HepG2 (cell line): ENCODE measurements around the gene EMP2. TPM values are rescaled to one million over a fixed set of nuclear protein-coding genes. Genes with fewer than 3 reads are reported as not detected.
"Not testable (repeated sequence)": the region's sequence is repeated elsewhere in the genome, so short reads cannot be mapped to it uniquely, and the experiment has no call there.

Source experiments
- ATAC-seq: fragments of 200-7000 bp; cut with Tn5 transposase; 3 replicates; pipeline ENCODE4 v1.9.1; 2020; ENCODE audit warnings: mild to moderate bottlenecking, moderate library complexity
- BruUV-seq: library from RNA; stranded (reverse); fragments of 400-500 nt; replicated peaks from 2 replicates; lab custom pipeline; 2021; lab: Mats Ljungman, UMichigan
- CTCF ChIA-PET: fragments of 300-600 bp; formaldehyde crosslinking; extraction: SDS; loops from one replicate; lab custom pipeline; 2021; ENCODE audit warnings: low total read pairs, inconsistent platforms, low intra/inter-chr PET ratio; lab: Yijun Ruan, JAX
- POLR2A ChIA-PET: fragments of 350-600 bp; sonication (Branson Sonifier 250); formaldehyde crosslinking; loops from one replicate; lab custom pipeline; 2020; ENCODE audit warnings: antibody characterized with exemption, inconsistent platforms; lab: Yijun Ruan, JAX
- DNase-seq: peaks from one replicate; pipeline ENCODE4 v3.0.0-alpha.2; 2015; ENCODE audit warnings: low spot score
- FAIRE-seq: peaks from 3 replicates; lab custom pipeline; 2011; peaks lifted over from hg19 to GRCh38; lab: Jason Lieb, UNC
- H2AFZ ChIP-seq: one replicate; pipeline ENCODE4 v1.6.1; 2011; ENCODE audit warnings: low read length, inconsistent platforms
- H3K27ac ChIP-seq: fragments of 300-600 bp; 3 replicates; pipeline ENCODE4 v1.8.0; 2011; ENCODE audit warnings: mixed run types, mild to moderate bottlenecking, mixed read lengths, low read length, inconsistent platforms; ENCODE audit not compliant: insufficient read depth; ENCODE audit errors: extremely low read length
- H3K27me3 ChIP-seq, 2 experiments: fragments of 200-600 bp in 1 of 2; 2 replicates in 1 of 2; 3 replicates in 1 of 2; pipeline versions ENCODE4 v1.6.0 to v1.8.0; 2011; ENCODE audit warnings: low read length in 2 of 2, mild to moderate bottlenecking in 2 of 2, moderate library complexity in 2 of 2, inconsistent platforms in 1 of 2; ENCODE audit not compliant: insufficient read depth in 2 of 2, control insufficient read depth in 1 of 2
- H3K36me3 ChIP-seq, 2 experiments: fragments of 200-600 bp in 1 of 2; replicated peaks in 1 of 2; 2 replicates in 1 of 2; 3 replicates in 1 of 2; pipeline versions ENCODE4 v1.5.1 to v1.8.0; 2011; ENCODE audit warnings: low read length in 2 of 2, inconsistent platforms in 1 of 2; ENCODE audit not compliant: insufficient read depth in 2 of 2, control insufficient read depth in 1 of 2
- H3K4me1 ChIP-seq: 2 replicates; pipeline ENCODE4 v1.5.1; 2012; ENCODE audit warnings: low read length, inconsistent platforms; ENCODE audit not compliant: insufficient read depth
- H3K4me2 ChIP-seq: 2 replicates; pipeline ENCODE4 v1.6.0; 2011; ENCODE audit warnings: low read depth, low read length, inconsistent platforms
- H3K4me3 ChIP-seq, 3 experiments: fragments of 200-600 bp in 1 of 3; sonication (generic), shearing (Covaris generic) in 1 of 3; replicated peaks in 1 of 3; 2 replicates each; pipeline ENCODE4 v1.5.1; 2011 to 2016; ENCODE audit warnings: low read length in 3 of 3, inconsistent platforms in 2 of 3, low read depth in 2 of 3, mild to moderate bottlenecking in 2 of 3, control low read depth in 1 of 3, mixed read lengths in 1 of 3; ENCODE audit not compliant: insufficient read depth in 1 of 3
- H3K79me2 ChIP-seq: one replicate; pipeline ENCODE4 v1.6.1; 2011; ENCODE audit warnings: low read length, inconsistent platforms; ENCODE audit not compliant: insufficient read depth
- H3K9ac ChIP-seq: 2 replicates; pipeline ENCODE4 v1.6.0; 2011; ENCODE audit warnings: mild to moderate bottlenecking, low read depth, low read length, inconsistent platforms; ENCODE audit not compliant: insufficient read depth
- H3K9me3 ChIP-seq: 2 replicates; pipeline ENCODE4 v1.5.1; 2012; ENCODE audit warnings: mild to moderate bottlenecking, low read length
- H4K20me1 ChIP-seq: 2 replicates; pipeline ENCODE4 v1.6.0; 2011; ENCODE audit warnings: inconsistent platforms, mild to moderate bottlenecking, low read length, moderate library complexity; ENCODE audit not compliant: insufficient read depth
- NFYB ChIP-seq: sonication (generic); formaldehyde crosslinking; IDR thresholded peaks from 2 replicates; pipeline ENCODE4 v1.4.0; 2020; ENCODE audit warnings: missing genetic modification reagents
- PRMT3 ChIP-seq: sonication (generic); formaldehyde crosslinking; IDR thresholded peaks from 2 replicates; pipeline ENCODE4 v1.8.1; 2022; ENCODE audit warnings: low read depth, mild to moderate bottlenecking, moderate library complexity, missing genetic modification reagents, borderline replicate concordance
- TIGD3 ChIP-seq: sonication (generic); formaldehyde crosslinking; IDR thresholded peaks from 2 replicates; pipeline ENCODE4 v1.5.1; 2020; ENCODE audit warnings: mild to moderate bottlenecking, missing genetic modification reagents, borderline replicate concordance
- ZMYM3 ChIP-seq: sonication (generic); formaldehyde crosslinking; IDR thresholded peaks from 2 replicates; pipeline ENCODE4 v1.5.1; 2020; ENCODE audit warnings: mild to moderate bottlenecking, missing genetic modification reagents
- ZNF768 ChIP-seq: sonication (generic); formaldehyde crosslinking; IDR thresholded peaks from 2 replicates; pipeline ENCODE4 v1.4.0; 2020; ENCODE audit warnings: missing genetic modification reagents
- WGBS: methylation state at CpG from one replicate; pipeline ENCODE4 v1.1.6; 2017; ENCODE audit warnings: low lambda C conversion rate; 5-methylcytosine and 5-hydroxymethylcytosine counted together
- in situ Hi-C: cut with HindIII; loops from 2 replicates; pipeline ENCODE4 v1.10.0; 2017; ENCODE audit warnings: low pct_unique_long_range_greater_than_20kb; ENCODE audit not compliant: extremely low pct_ligation_motif_present
- intact Hi-C: fragments of 100-400 bp; cut with micrococcal nuclease; formaldehyde crosslinking; loops from one replicate; pipeline ENCODE4 v1.10.0; 2022; ENCODE audit not compliant: unreplicated experiment
- polyA plus RNA-seq, 8 experiments: library from polyadenylated mRNA; depleted of rRNA in 3 of 8; stranded (reverse) in 7 of 8; unstranded in 1 of 8; fragments of >200 nt; fragmentation: Illumina TruSeq in 4 of 8; extraction: Trizol in 4 of 8; gene quantifications; 2 replicates each; pipeline versions ENCODE4 v1.2.1 to v1.2.3, GENCODE V29; 2011 to 2016; ENCODE audit warnings: low read depth in 4 of 8, missing spikeins in 1 of 8, mixed read lengths in 1 of 8; ENCODE audit not compliant: insufficient read depth in 1 of 8
- total RNA-seq, 5 experiments: library from RNA; depleted of rRNA; stranded (reverse); fragments of >200 nt; fragmentation: Illumina TruSeq; extraction: Trizol; gene quantifications; 2 replicates each; pipeline ENCODE4 v1.2.3, GENCODE V29; 2016; ENCODE audit warnings: low read depth in 1 of 5

The EMP2 gene
- total and polyA plus RNA-seq, 2 of the 13 experiments (the other 11 are each of a cell fraction or from before 2014, with no cell fraction given) = 24.6 to 91.2 TPM

- no peak for TF ChIP-seq TIGD3 (CRISPR knock-in tag)
- no peak for TF ChIP-seq PRMT3 (CRISPR knock-in tag)
- TF ChIP-seq NFYB (CRISPR knock-in tag) = no peak
Observed at GRCh38 chr16:10561001-10561400, 19.4 kb downstream of the EMP2 start (continued).

GRCh38 chr16:10559792-10560191 lies 20.6 kb downstream of the EMP2 start:
- H2AFZ ChIP-seq, H3K4me2 ChIP-seq, H3K9me3 ChIP-seq, H3K27ac ChIP-seq, ATAC-seq, BruUV-seq, in situ Hi-C loops, H3K36me3 ChIP-seq, FAIRE-seq, DNase-seq, CTCF ChIA-PET, H3K9ac ChIP-seq, H3K27me3 ChIP-seq, H3K4me3 ChIP-seq, POLR2A ChIA-PET: not testable (repeated sequence)
- Histone ChIP-seq H3K4me1 (peaks cover 24% of the 10 kb centered on the region), H4K20me1 (peaks cover 65% of the 10 kb centered on the region), H3K79me2 (peaks cover 20% of the 10 kb centered on the region)
- TF ChIP-seq ZMYM3 (CRISPR knock-in tag) = peak; percentile 66
- TF ChIP-seq ZNF768 (CRISPR knock-in tag) = peak; percentile 92
- WGBS = 96% methylated on average over 4 of the region's 4 CpGs
- intact Hi-C loops = loop anchor here (5.0 kb wide), 1 partner anchor 37 kb away; no protein-coding TSS in a partner anchor
